Mucosa of gallbladder (tissue), 1 donor: ENCODE results near the gene RPGRIP1L. TPM values are rescaled to one million over a fixed set of nuclear protein-coding genes. Genes with fewer than 3 reads are reported as not detected.

ENCODE experiments used
- DNase-seq: peaks from one replicate; pipeline ENCODE4 v3.0.0-alpha.2; 2020; ENCODE audit warnings: low spot score
- total RNA-seq: library from RNA; stranded (reverse); gene quantifications from one replicate; pipeline ENCODE4 v1.2.1, GENCODE V29; 2021
- donor health status: DM: no; HTN: no; CAD: no.

RPGRIP1L gene
- 6.9 TPM for total RNA-seq

GRCh38 chr16:53703590-53704444, at the start of gene RPGRIP1L, which contains the start of gene FTO:
TSS of gene RPGRIP1L (minus strand) at chr16:53703859. CDS start at chr16:53700723, 3,136 bp downstream.
TSS of gene FTO (plus strand) at chr16:53704156.
- peak; percentile 100 for DNase-seq

- no peak for DNase-seq
These were observed 49.8 kb upstream of the RPGRIP1L start for GRCh38 chr16:53753431-53753830.

GRCh38 chr16:53752560-53752959, 48.9 kb upstream of the RPGRIP1L start:
- no peak for DNase-seq

- DNase-seq = no peak
These were observed 42.2 kb upstream of the RPGRIP1L start for GRCh38 chr16:53745753-53746266.

GRCh38 chr16:53745086-53745485, 41.4 kb upstream of the RPGRIP1L start:
- DNase-seq = no peak

- no peak for DNase-seq
These were observed 40.8 kb upstream of the RPGRIP1L start for GRCh38 chr16:53744449-53744848.

- no peak for DNase-seq
These were observed 39.5 kb upstream of the RPGRIP1L start for GRCh38 chr16:53743149-53743566.

- DNase-seq = no peak
These were observed 37.9 kb upstream of the RPGRIP1L start for GRCh38 chr16:53741546-53741945.

GRCh38 chr16:53740933-53741531, 37.4 kb upstream of the RPGRIP1L start:
- DNase-seq = no peak

GRCh38 chr16:53740476-53740875, 36.8 kb upstream of the RPGRIP1L start:
- DNase-seq = no peak

- DNase-seq = no peak
These were observed 33.9 kb upstream of the RPGRIP1L start for GRCh38 chr16:53737552-53737951.

- no peak for DNase-seq
These were observed 32.6 kb upstream of the RPGRIP1L start for GRCh38 chr16:53736297-53736696.

GRCh38 chr16:53734908-53735307, 31.2 kb upstream of the RPGRIP1L start:
- DNase-seq = no peak

GRCh38 chr16:53732296-53732929, 28.8 kb upstream of the RPGRIP1L start:
- DNase-seq = no peak

- DNase-seq = no peak
These were observed 27.0 kb upstream of the RPGRIP1L start for GRCh38 chr16:53730693-53731092.

- DNase-seq = no peak
These were observed 23.0 kb upstream of the RPGRIP1L start for GRCh38 chr16:53726625-53727024.

- DNase-seq = no peak
These were observed 17.4 kb upstream of the RPGRIP1L start for GRCh38 chr16:53721017-53721416.

- DNase-seq = no peak
These were observed 13.9 kb upstream of the RPGRIP1L start for GRCh38 chr16:53717577-53717976.

- DNase-seq = no peak
These were observed 11.3 kb upstream of the RPGRIP1L start for GRCh38 chr16:53715023-53715384.

- no peak for DNase-seq
These were observed 10.8 kb upstream of the RPGRIP1L start for GRCh38 chr16:53714205-53715022.

- no peak for DNase-seq
These were observed 9.9 kb upstream of the RPGRIP1L start for GRCh38 chr16:53713403-53714204.
